HL-60 (cell line): ENCODE measurements around the gene FAF1.

Source experiments
- DNase-seq, 2 experiments: peaks; one replicate each; pipeline ENCODE4 v3.0.0-alpha.2; 2010 to 2020; ENCODE audit warnings: low read depth in 1 of 2, low spot score in 1 of 2
- H3K27ac ChIP-seq: fragments of 250-450 bp; sonication (Bioruptor Pico); replicated peaks from 2 replicates; pipeline ENCODE4 v1.5.1; 2020; ENCODE audit warnings: mild to moderate bottlenecking, moderate library complexity
- H3K27me3 ChIP-seq: fragments of 250-450 bp; sonication (Bioruptor Pico); 2 replicates; pipeline ENCODE4 v1.5.1; 2021; ENCODE audit warnings: mild to moderate bottlenecking, moderate library complexity; ENCODE audit not compliant: insufficient read depth, poor library complexity, severe bottlenecking
- H3K4me3 ChIP-seq: replicated peaks from 2 replicates; pipeline ENCODE4 v1.5.1; 2011; ENCODE audit warnings: mild to moderate bottlenecking, control low read depth, low read length; ENCODE audit not compliant: insufficient read depth
- GABPA ChIP-seq: IDR thresholded peaks from 2 replicates; pipeline ENCODE4 v1.6.1; 2012; ENCODE audit warnings: low read depth
- POLR2AphosphoS5 ChIP-seq: IDR thresholded peaks from 2 replicates; pipeline ENCODE4 v1.6.1; 2012; ENCODE audit warnings: low read depth
- SPI1 ChIP-seq: IDR thresholded peaks from 2 replicates; pipeline ENCODE4 v1.6.1; 2012; ENCODE audit warnings: low read depth, mild to moderate bottlenecking, borderline replicate concordance
- TF ChIP-seq, protein P1 (sequence below): IDR thresholded peaks from 2 replicates; pipeline ENCODE4 v1.6.1; 2012; ENCODE audit warnings: low read depth; ENCODE audit not compliant: insufficient replicate concordance
- TF ChIP-seq, protein P2 (sequence below): IDR thresholded peaks from one replicate; pipeline ENCODE4 v1.5.1; 2011; ENCODE audit warnings: low read length, control low read depth, inconsistent platforms; ENCODE audit not compliant: insufficient read depth

Gene FAF1

DNA sequence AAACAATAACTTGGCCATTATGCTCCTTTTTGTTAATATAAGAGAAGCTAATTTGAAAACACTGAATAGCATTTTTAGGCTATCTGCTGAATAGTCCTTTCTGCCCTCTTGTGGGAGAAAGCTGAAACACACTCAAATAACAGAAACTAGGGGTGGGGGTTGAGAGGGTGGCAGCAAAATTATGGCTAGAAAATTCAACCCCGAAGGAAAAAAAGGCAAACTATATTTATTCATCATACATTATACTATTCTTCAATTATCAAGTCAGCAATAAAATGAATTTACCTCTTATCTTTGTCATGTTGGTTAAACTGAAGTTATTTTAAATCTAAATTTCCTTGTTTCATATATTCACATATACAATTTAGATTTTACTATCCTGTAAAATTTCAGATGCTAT is 255.9 kb downstream of the FAF1 start:
- DNase-seq = peak in 1 of 2 experiments; percentile 34
- TF ChIP-seq SPI1 (no peak), GABPA (no peak), POLR2AphosphoS5 (no peak)
- TF ChIP-seq, protein P1, sequence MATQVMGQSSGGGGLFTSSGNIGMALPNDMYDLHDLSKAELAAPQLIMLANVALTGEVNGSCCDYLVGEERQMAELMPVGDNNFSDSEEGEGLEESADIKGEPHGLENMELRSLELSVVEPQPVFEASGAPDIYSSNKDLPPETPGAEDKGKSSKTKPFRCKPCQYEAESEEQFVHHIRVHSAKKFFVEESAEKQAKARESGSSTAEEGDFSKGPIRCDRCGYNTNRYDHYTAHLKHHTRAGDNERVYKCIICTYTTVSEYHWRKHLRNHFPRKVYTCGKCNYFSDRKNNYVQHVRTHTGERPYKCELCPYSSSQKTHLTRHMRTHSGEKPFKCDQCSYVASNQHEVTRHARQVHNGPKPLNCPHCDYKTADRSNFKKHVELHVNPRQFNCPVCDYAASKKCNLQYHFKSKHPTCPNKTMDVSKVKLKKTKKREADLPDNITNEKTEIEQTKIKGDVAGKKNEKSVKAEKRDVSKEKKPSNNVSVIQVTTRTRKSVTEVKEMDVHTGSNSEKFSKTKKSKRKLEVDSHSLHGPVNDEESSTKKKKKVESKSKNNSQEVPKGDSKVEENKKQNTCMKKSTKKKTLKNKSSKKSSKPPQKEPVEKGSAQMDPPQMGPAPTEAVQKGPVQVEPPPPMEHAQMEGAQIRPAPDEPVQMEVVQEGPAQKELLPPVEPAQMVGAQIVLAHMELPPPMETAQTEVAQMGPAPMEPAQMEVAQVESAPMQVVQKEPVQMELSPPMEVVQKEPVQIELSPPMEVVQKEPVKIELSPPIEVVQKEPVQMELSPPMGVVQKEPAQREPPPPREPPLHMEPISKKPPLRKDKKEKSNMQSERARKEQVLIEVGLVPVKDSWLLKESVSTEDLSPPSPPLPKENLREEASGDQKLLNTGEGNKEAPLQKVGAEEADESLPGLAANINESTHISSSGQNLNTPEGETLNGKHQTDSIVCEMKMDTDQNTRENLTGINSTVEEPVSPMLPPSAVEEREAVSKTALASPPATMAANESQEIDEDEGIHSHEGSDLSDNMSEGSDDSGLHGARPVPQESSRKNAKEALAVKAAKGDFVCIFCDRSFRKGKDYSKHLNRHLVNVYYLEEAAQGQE = no peak
- TF ChIP-seq, protein P2, sequence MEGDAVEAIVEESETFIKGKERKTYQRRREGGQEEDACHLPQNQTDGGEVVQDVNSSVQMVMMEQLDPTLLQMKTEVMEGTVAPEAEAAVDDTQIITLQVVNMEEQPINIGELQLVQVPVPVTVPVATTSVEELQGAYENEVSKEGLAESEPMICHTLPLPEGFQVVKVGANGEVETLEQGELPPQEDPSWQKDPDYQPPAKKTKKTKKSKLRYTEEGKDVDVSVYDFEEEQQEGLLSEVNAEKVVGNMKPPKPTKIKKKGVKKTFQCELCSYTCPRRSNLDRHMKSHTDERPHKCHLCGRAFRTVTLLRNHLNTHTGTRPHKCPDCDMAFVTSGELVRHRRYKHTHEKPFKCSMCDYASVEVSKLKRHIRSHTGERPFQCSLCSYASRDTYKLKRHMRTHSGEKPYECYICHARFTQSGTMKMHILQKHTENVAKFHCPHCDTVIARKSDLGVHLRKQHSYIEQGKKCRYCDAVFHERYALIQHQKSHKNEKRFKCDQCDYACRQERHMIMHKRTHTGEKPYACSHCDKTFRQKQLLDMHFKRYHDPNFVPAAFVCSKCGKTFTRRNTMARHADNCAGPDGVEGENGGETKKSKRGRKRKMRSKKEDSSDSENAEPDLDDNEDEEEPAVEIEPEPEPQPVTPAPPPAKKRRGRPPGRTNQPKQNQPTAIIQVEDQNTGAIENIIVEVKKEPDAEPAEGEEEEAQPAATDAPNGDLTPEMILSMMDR = peak; percentile 31
- H3K4me3 ChIP-seq = no peak overlapping the region

DNA sequence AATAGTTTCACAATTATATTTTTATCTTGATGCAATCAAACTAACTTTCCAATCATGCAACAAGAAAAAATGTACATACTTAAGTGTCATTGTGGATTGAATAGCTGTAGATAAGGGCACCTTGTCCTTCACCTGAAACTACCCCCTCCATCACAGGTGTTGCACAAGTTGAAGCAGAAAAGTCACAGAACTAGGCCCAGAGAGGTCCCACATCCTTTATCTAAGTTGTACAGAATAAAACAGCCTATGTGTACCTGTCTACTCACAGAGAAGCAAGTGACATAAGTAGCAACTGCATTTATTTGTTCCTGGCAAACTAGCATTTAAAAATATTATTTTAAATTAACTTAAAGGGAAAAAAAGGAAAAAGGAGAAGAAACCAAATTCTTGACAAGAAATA is 256.8 kb downstream of the FAF1 start:
- TF ChIP-seq POLR2AphosphoS5 (no peak), SPI1 (no peak), GABPA (no peak)
- TF ChIP-seq, protein P2 = no peak
- TF ChIP-seq, protein P1 = no peak
- DNase-seq = no peak
- H3K27me3 ChIP-seq = no peaks in the 10 kb centered on the region

More for the DNA sequence above, 255.9 kb downstream of the FAF1 start:
- Histone ChIP-seq H3K27me3 (no peaks in the 10 kb centered on the region), H3K27ac (no peak overlapping the region)

DNA sequence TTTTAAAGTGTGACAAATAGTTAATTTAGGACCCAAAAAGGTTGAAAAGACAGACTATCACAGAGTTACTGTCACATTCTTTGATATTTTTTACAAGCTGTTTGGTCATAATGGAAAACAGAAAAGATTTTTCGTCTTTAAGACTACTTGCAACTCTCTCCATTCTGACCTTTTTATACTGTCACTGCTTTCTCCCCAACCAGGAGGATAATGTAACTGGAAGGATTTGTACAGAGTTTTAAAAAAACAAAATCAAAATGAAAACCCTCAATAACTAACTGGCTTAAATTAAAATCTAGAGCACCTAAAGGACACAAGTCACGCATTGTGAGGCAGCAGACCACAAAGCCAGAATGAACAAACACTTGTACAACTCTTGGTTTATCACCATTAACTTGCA is 257.7 kb downstream of the FAF1 start:
- Histone ChIP-seq H3K27ac (no peak overlapping the region), H3K4me3 (no peak overlapping the region), H3K27me3 (no peaks in the 10 kb centered on the region)
- no peak for DNase-seq
- no peak for TF ChIP-seq SPI1

More for the DNA sequence above, 256.8 kb downstream of the FAF1 start:
- Histone ChIP-seq H3K4me3 (no peak overlapping the region), H3K27ac (no peak overlapping the region)

DNA sequence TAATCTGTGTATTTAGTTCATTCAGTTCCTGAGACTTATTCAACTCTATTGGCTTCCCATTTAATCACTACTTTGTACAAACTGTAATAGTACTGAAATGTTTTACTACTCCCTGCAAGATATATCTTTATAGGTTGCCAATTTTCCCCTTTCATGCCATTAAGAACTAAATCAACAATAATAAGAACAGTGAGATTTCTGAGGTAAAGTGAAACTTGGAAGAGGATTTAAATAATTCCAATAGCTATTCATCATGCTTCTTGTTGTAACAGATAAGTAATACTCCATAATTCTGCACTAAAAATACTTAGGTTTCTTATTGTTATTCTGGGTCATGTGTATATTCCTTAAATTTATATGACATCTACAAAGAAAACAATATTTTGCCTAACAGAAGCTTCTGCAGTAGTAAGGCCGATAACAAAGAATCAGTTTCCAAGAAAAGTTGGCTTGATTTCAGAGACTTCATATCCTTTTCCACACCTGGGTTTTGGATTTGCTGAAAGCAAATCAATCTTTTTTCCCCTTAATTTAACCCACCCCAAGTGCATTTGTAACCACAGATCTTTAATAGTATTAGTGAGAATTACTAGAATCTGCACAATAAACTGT is 258.3 kb downstream of the FAF1 start:
- Histone ChIP-seq H3K4me3 (no peak overlapping the region), H3K27ac (no peak overlapping the region), H3K27me3 (no peaks in the 10 kb centered on the region)
- no peak for TF ChIP-seq GABPA
- no peak for TF ChIP-seq POLR2AphosphoS5
- no peak for TF ChIP-seq SPI1
- TF ChIP-seq, protein P2 = no peak
- TF ChIP-seq, protein P1 = no peak
- DNase-seq = no peak
